Parathyroid adenoma (tissue), 2 donors: Measurements from ENCODE around the gene FN1.
"Not testable (repeated sequence)": the region's sequence is repeated elsewhere in the genome, so short reads cannot be mapped to it uniquely, and the experiment has no call there.

Experiments
- H2AFZ ChIP-seq: fragments of 300-600 bp; sonication (generic); one replicate; pipeline ENCODE4 v1.7.0; 2017; ENCODE audit warnings: antibody characterized with exemption, mild to moderate bottlenecking
- H3K27ac ChIP-seq: fragments of 300-600 bp; sonication (generic); one replicate; pipeline ENCODE4 v1.7.0; 2017
- H3K27me3 ChIP-seq: fragments of 300-600 bp; sonication (generic); one replicate; pipeline ENCODE4 v1.7.0; 2017; ENCODE audit warnings: low read length; ENCODE audit not compliant: control insufficient read depth, insufficient read depth
- H3K36me3 ChIP-seq: fragments of 300-600 bp; sonication (generic); one replicate; pipeline ENCODE4 v1.7.0; 2017; ENCODE audit warnings: low read length; ENCODE audit not compliant: control insufficient read depth, insufficient read depth
- H3K4me1 ChIP-seq: fragments of 300-600 bp; sonication (generic); one replicate; pipeline ENCODE4 v1.7.0; 2017; ENCODE audit warnings: control low read depth
- H3K4me2 ChIP-seq: fragments of 300-600 bp; sonication (generic); one replicate; pipeline ENCODE4 v1.7.0; 2017; ENCODE audit warnings: low read length
- H3K4me3 ChIP-seq: fragments of 300-600 bp; sonication (generic); one replicate; pipeline ENCODE4 v1.7.0; 2017; ENCODE audit warnings: low read depth, low read length
- H3K79me2 ChIP-seq: fragments of 300-600 bp; sonication (generic); one replicate; pipeline ENCODE4 v1.7.0; 2017; ENCODE audit warnings: control low read depth
- H3K9ac ChIP-seq: fragments of 300-600 bp; sonication (generic); one replicate; pipeline ENCODE4 v1.7.0; 2017; ENCODE audit warnings: mild to moderate bottlenecking
- H3K9me3 ChIP-seq: fragments of 300-600 bp; sonication (generic); one replicate; pipeline ENCODE4 v1.7.0; 2017; ENCODE audit warnings: low read length; ENCODE audit not compliant: control insufficient read depth
- TF ChIP-seq, protein P1 (sequence below): fragments of 300-600 bp; sonication (generic); IDR thresholded peaks from one replicate; pipeline ENCODE4 v1.7.0; 2017; ENCODE audit warnings: antibody characterized with exemption, mild to moderate bottlenecking
- donor health status: primary hyperparathyroidism.

Gene FN1

DNA sequence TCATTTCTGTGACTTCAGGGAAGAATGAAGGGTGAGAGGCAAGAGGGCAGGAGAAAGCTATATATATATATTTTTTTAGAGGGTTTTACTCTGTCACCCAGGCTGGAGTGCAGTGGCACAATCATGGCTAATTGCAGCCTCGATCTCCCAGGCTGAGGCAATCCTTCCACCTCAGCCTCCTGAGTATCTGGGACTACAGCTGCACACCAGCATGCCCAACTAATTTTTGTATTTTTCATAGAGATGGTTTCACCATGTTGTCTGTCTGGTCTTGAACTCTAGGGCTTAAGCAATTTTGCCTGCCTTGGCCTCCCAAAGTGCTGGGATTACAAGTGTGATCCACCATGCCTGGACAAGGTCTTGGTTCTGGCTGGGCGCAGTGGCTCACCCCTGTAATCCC lies 120.6 kb downstream of the FN1 start:
- no peak overlapping the region for H3K4me3 ChIP-seq
- no peaks in the 10 kb centered on the region for H3K79me2 ChIP-seq
- no peaks in the 10 kb centered on the region for H3K9me3 ChIP-seq
- no peaks in the 10 kb centered on the region for H3K36me3 ChIP-seq
- TF ChIP-seq, protein P1, sequence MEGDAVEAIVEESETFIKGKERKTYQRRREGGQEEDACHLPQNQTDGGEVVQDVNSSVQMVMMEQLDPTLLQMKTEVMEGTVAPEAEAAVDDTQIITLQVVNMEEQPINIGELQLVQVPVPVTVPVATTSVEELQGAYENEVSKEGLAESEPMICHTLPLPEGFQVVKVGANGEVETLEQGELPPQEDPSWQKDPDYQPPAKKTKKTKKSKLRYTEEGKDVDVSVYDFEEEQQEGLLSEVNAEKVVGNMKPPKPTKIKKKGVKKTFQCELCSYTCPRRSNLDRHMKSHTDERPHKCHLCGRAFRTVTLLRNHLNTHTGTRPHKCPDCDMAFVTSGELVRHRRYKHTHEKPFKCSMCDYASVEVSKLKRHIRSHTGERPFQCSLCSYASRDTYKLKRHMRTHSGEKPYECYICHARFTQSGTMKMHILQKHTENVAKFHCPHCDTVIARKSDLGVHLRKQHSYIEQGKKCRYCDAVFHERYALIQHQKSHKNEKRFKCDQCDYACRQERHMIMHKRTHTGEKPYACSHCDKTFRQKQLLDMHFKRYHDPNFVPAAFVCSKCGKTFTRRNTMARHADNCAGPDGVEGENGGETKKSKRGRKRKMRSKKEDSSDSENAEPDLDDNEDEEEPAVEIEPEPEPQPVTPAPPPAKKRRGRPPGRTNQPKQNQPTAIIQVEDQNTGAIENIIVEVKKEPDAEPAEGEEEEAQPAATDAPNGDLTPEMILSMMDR: no peak
- no peak overlapping the region for H3K4me2 ChIP-seq
- no peaks in the 10 kb centered on the region for H3K27me3 ChIP-seq
- H3K9ac ChIP-seq: no peak overlapping the region
- H3K4me1 ChIP-seq: peaks cover 6% of the 10 kb centered on the region
- no peak overlapping the region for H3K27ac ChIP-seq
- H2AFZ ChIP-seq: no peak overlapping the region

DNA sequence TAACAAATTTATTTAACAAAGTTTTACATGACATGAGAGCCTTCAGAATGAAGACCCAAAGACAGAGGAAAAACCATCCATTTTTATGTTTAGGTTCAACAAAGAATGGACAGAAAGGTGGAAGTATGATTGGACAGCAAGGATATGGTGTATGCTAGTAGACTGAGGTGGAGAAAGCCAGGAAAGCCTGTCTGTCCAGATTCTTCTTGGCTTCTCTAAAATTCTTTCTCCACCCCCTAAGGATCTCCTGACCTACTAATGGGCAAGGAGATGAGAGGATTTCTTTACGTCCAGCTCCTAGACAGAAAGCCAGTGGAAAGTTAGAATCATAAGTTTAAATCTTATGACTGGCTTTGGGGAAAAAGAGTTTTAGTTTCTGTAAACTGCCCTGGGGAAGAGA lies 121.0 kb downstream of the FN1 start:
- no peak overlapping the region for H3K4me2 ChIP-seq
- H3K9me3 ChIP-seq: no peaks in the 10 kb centered on the region
- no peaks in the 10 kb centered on the region for H3K27me3 ChIP-seq
- TF ChIP-seq, protein P1: no peak
- no peak overlapping the region for H2AFZ ChIP-seq
- no peak overlapping the region for H3K27ac ChIP-seq
- H3K4me1 ChIP-seq: peaks cover 6% of the 10 kb centered on the region
- no peaks in the 10 kb centered on the region for H3K79me2 ChIP-seq
- no peak overlapping the region for H3K4me3 ChIP-seq
- no peaks in the 10 kb centered on the region for H3K36me3 ChIP-seq
- H3K9ac ChIP-seq: no peak overlapping the region

DNA sequence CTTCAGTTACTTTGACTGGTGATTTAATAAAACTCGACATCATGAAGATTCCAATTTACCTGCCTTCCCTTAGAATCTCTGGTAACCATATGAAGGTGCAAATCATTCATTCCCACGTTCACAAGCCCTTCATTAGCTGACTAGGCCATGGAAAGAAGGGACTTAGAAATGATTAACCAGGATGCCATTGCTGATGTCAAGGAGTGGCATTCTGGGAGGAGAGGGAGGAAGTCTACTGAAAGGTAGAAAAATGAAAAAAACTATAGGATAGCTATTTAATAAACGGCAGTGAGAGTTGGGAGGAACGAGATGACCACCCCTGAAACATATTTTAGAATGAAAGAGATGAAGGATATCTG lies 122.6 kb downstream of the FN1 start:
- Histone ChIP-seq H3K79me2 (no peaks in the 10 kb centered on the region), H3K27ac (no peak overlapping the region), H3K9ac (no peak overlapping the region), H3K36me3 (no peaks in the 10 kb centered on the region), H3K4me3 (no peak overlapping the region), H3K4me1 (peaks cover 6% of the 10 kb centered on the region), H2AFZ (no peak overlapping the region), H3K27me3 (no peaks in the 10 kb centered on the region), H3K9me3 (no peaks in the 10 kb centered on the region), H3K4me2 (no peak overlapping the region)
- TF ChIP-seq, protein P1: no peak

DNA sequence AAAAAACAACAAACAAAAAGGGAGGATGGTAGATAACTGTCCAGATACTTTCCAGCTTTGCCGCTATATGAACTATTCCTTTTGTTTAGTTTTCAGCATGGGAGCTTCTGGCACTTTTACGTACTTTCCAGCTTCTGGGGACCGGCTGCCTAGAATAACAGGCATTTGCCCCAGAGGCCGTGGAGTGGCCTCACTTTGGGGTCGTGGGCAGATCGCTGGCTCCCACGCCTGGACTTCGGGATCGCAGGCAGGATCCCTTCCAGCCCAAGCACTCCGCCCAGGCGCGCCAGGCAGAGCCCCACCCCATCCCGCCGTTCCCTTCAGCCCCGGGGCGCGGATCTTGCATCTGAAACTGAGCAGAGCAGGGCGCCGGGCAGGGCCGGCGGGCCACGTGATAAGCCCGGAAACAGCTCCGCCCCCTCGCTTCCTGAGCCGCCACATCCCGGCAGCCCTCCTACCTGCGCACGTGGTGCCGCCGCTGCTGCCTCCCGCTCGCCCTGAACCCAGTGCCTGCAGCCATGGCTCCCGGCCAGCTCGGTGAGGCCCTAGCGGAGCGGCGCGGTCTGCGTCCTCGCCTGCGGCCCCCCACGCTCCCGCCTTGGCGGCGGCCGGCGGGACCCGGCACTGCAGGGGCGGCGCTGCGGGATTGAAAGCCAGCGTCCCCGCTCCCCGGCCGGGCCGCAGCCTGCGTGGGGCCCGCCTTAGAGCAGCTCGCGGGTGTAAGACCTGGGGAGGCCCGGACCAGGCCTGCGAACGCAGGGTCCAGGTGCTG lies 124.1 kb downstream of the FN1 start, which contains the start of gene ATIC:
ATIC (plus strand) TSS at position 435 of the 772 bp plus-strand sequence; CDS start at position 519, 84 bp downstream.
- peak within 1 kb of the TSS; percentile 89 for H3K4me2 ChIP-seq
- no peak within 1 kb of the TSS for H3K9ac ChIP-seq
- peaks cover 6% of the 10 kb centered on the region for H3K4me1 ChIP-seq
- H3K36me3 ChIP-seq: no peaks in the 10 kb centered on the region
- peak within 1 kb of the TSS; percentile 96 for H2AFZ ChIP-seq
- H3K27ac ChIP-seq: peak within 1 kb of the TSS; percentile 81
- TF ChIP-seq, protein P1: no peak
- H3K4me3 ChIP-seq: peak within 1 kb of the TSS; percentile 83
- no peaks in the 10 kb centered on the region for H3K79me2 ChIP-seq
- H3K9me3 ChIP-seq: no peaks in the 10 kb centered on the region
- H3K27me3 ChIP-seq: no peaks in the 10 kb centered on the region

DNA sequence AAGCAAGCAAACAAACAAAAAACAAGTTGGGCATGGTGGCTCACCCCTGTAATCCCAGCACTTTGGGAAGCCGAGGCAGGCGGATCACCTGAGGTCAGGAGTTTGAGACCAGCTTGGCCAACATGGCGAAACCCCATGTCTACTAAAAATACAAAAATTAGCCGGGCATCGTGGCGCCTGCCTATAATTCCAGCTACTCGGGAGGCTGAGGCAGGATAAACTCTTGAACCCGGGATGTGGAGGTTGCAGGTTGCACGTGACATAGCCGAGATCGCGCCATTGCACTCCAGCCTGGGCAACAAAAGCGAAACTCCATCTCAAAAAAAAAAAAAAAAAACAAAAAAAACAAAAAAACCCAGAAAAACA lies 124.6 kb downstream of the FN1 start:
- H3K9me3 ChIP-seq, H3K9ac ChIP-seq, H3K4me1 ChIP-seq, H3K79me2 ChIP-seq, H3K36me3 ChIP-seq, H3K27me3 ChIP-seq: not testable (repeated sequence)
- peak overlapping the region; percentile 96 for H2AFZ ChIP-seq
- peak overlapping the region; percentile 89 for H3K4me2 ChIP-seq
- peak overlapping the region; percentile 81 for H3K27ac ChIP-seq
- peak overlapping the region; percentile 83 for H3K4me3 ChIP-seq
